ENCODE results near the gene TMEM82.

Gene TMEM82

DNA sequence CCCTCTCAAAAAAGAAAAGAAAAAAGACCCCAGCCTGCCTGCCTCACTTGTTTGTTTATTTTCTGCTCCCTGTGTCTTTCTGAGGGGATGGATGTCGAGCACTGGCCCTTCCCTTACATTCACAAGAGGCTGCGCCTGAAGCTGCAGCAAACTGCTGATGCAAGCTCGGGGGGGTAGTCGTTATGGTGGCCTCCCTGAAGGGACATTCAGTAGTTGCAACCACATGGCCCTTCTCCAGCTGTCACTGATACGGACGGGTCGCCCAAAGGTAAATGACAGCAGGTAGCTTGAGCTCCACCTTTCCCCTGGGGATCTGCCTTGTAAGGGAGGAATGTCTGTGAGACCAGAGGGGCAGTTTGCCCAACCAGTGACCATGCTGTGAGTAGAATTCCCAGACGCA is 40.5 kb upstream of the TMEM82 start:
- no peaks in the 10 kb centered on the region for H3K9me3 ChIP-seq (ENCODE audit: severe bottlenecking)
- H3K27ac ChIP-seq = peak overlapping the region; percentile 33
- H3K36me3 ChIP-seq = peaks cover 16% of the 10 kb centered on the region

GRCh38 chr1:15702722-15703550 is 39.4 kb upstream of the TMEM82 start:
- peak overlapping the region; percentile 5; the same call in 1 of the 2 replicates for H3K27ac ChIP-seq
- DNase-seq = peak; percentile 57
- no peak overlapping the region for H3K4me3 ChIP-seq (ENCODE audit: low read depth, low read length)
- TF ChIP-seq, protein P1, sequence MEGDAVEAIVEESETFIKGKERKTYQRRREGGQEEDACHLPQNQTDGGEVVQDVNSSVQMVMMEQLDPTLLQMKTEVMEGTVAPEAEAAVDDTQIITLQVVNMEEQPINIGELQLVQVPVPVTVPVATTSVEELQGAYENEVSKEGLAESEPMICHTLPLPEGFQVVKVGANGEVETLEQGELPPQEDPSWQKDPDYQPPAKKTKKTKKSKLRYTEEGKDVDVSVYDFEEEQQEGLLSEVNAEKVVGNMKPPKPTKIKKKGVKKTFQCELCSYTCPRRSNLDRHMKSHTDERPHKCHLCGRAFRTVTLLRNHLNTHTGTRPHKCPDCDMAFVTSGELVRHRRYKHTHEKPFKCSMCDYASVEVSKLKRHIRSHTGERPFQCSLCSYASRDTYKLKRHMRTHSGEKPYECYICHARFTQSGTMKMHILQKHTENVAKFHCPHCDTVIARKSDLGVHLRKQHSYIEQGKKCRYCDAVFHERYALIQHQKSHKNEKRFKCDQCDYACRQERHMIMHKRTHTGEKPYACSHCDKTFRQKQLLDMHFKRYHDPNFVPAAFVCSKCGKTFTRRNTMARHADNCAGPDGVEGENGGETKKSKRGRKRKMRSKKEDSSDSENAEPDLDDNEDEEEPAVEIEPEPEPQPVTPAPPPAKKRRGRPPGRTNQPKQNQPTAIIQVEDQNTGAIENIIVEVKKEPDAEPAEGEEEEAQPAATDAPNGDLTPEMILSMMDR (IDR thresholded peaks at IDR 0.05; ENCODE audit: low read depth, low read length) = peak; percentile 61
- no peaks in the 10 kb centered on the region for H3K27me3 ChIP-seq (ENCODE audit: insufficient read depth, low read depth, severe bottlenecking)
- peaks cover 13% of the 10 kb centered on the region for H3K36me3 ChIP-seq
- no peaks in the 10 kb centered on the region for H3K9me3 ChIP-seq (ENCODE audit: severe bottlenecking)

More for the DNA sequence above, 40.5 kb upstream of the TMEM82 start:
- H3K27me3 ChIP-seq (ENCODE audit: insufficient read depth, low read depth, severe bottlenecking) = no peaks in the 10 kb centered on the region
- DNase-seq = peak; percentile 33
- TF ChIP-seq, protein P1 (IDR thresholded peaks at IDR 0.05; ENCODE audit: low read depth, low read length) = no peak
- no peak overlapping the region for H3K4me3 ChIP-seq (ENCODE audit: low read depth, low read length)

DNA sequence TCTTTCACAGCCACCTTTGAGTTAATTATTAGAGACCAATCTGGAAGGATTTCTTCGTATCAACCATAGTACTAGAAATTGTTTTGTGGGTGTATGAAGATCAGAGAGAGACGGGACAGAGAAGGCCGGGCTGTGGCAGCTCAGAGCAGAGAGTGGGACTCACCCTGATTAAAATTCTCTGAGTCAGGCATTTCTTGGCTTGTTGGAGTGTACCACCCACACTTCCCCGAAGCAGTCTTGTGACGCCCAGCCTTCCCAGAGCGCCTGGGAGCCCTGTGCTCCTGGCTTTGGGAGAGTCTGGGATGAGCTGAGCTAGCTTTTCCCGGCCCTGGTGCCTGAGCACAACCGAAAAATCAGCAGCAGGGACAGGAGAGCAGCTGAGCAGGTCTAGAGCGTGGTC is 38.7 kb upstream of the TMEM82 start:
- Histone ChIP-seq H3K36me3 (peaks cover 13% of the 10 kb centered on the region), H3K9me3 (ENCODE audit: severe bottlenecking) (no peaks in the 10 kb centered on the region), H3K4me3 (ENCODE audit: low read depth, low read length) (no peak overlapping the region), H3K27ac (peak overlapping the region; percentile 5; the same call in 1 of the 2 replicates), H3K27me3 (ENCODE audit: insufficient read depth, low read depth, severe bottlenecking) (no peaks in the 10 kb centered on the region)
- DNase-seq = no peak
- TF ChIP-seq, protein P1 (IDR thresholded peaks at IDR 0.05; ENCODE audit: low read depth, low read length) = no peak

- TF ChIP-seq, protein P1 (IDR thresholded peaks at IDR 0.05; ENCODE audit: low read depth, low read length) = no peak
- no peak for DNase-seq
- Histone ChIP-seq H3K4me3 (ENCODE audit: low read depth, low read length) (no peak overlapping the region), H3K36me3 (peaks cover 13% of the 10 kb centered on the region), H3K27me3 (ENCODE audit: insufficient read depth, low read depth, severe bottlenecking) (no peaks in the 10 kb centered on the region), H3K9me3 (ENCODE audit: severe bottlenecking) (no peaks in the 10 kb centered on the region), H3K27ac (no peak overlapping the region)
Observed at GRCh38 chr1:15704526-15705183, 37.6 kb upstream of the TMEM82 start.

DNA sequence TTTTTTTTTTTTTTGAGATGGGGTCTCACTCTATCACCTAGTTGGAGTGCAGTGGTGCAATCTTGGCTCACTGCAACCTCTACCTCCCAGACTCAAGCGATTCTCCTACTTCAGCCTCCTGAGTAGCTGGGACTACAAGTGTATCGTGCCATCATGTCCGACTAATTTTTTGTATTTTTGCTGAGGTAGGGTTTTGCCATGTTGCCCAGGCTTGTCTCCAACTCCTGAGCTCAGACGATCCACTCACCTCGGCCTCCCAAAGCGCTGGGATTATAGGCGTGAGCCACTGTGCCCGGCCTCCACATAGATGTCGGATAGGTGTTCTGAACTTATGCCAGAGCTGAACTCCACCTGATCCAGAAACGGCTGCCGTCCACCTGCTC is 37.1 kb upstream of the TMEM82 start:
- Histone ChIP-seq H3K36me3 (peaks cover 13% of the 10 kb centered on the region), H3K9me3 (ENCODE audit: severe bottlenecking) (no peaks in the 10 kb centered on the region), H3K27ac (no peak overlapping the region), H3K27me3 (ENCODE audit: insufficient read depth, low read depth, severe bottlenecking) (no peaks in the 10 kb centered on the region), H3K4me3 (ENCODE audit: low read depth, low read length) (no peak overlapping the region)
- TF ChIP-seq, protein P1 (IDR thresholded peaks at IDR 0.05; ENCODE audit: low read depth, low read length) = no peak
- no peak for DNase-seq
